ENCODE data around the gene ICA1. TPM values are rescaled to one million over a fixed set of nuclear protein-coding genes. Genes with fewer than 3 reads are reported as not detected.
"Not testable (repeated sequence)": the region's sequence is repeated elsewhere in the genome, so short reads cannot be mapped to it uniquely, and the experiment has no call there.

Gene ICA1
- total RNA-seq (7.7 and 60.7 TPM in 2 replicates), polyA plus RNA-seq (22.2 and 34.8 TPM in 2 replicates)

DNA sequence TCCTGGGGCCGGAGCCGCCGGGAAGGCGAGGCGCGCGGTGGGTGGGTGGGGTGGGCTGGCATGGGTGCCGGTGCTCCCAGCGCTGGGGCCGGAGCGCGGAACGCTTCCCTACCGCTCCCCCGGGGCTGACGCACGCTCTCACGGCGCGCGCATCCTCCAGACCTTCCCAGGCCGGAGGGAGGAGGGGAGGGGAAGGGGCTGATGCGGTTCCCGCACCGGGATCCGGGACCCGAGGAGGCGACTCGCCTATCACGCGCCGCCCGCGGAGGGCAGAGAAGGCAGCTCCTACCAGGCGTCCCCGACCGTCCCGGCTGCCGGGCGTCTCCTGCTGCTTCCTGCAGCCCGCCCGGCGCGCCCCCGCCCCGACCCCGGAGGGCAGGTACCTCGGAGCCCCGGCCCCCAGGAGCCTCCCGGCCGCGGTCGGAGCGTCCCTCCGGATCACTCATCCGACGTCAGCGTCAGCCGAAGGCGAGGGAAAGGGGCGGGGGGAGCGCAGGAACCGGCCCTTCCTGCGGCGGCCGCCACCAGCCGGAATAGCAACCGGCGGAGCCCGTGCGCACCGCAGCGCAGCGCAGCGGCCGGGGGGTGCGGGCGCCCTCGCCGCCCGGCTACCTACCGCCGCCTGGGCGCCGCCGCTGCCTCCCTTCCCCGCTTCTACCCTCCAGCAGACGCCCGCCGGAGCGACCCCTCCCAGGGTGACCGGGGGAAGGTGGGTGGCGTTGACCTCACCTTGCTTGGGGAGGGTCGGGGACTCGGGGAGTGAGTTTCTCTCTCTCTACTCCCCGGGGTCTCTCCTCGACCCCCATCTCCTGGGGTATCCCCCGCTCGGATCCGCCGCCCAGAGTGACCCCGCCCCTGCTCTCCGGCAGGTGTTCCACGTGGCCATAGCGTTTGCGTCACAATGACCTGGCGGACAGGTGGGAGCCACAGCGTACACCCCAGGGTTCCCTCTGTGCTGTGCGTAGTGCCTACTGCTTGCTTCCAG, at the start of gene ICA1:
Gene ICA1, minus strand, starts transcription at position 457 of the 985 bp plus-strand sequence. CDS start 26,241 bp downstream, outside the sequence.
- no peak for TF ChIP-seq CTCF (IDR thresholded peaks at IDR 0.05; ENCODE audit: low read depth, low read length)
- no peaks in the 10 kb centered on the region for H3K36me3 ChIP-seq
- H3K9me3 ChIP-seq (ENCODE audit: low read depth), result no peaks in the 10 kb centered on the region
- peak within 1 kb of the TSS; percentile 95 for H3K4me3 ChIP-seq
- no peak within 1 kb of the TSS for H3K27ac ChIP-seq
- peak; percentile 23 to 82 for DNase-seq (ENCODE audit: low read depth in 1 of 2, low spot score in 1 of 2)
- peaks cover 43% of the 10 kb centered on the region for H3K27me3 ChIP-seq
- H3K4me1 ChIP-seq (ENCODE audit: low read depth), result no peaks in the 10 kb centered on the region

DNA sequence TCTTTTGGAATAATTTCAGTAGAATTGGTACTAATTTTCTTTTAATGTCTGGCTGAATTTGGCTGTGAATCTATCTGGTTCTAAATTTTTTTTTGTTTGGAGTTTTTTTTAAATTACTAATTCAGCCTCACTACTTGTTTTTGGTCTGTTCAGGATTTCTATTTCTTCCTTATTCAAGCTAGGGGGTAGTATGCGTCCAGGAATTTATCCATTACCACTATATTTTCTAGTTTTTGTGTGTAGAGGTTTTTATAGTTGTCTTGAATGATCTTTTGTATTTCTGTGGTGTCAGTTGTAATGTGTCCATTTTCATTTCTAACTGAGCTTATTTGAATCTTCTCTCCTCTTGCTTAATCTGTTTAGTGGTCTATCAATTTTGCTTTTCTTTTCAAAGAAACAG, 48.9 kb upstream of the ICA1 start:
- TF ChIP-seq CTCF (IDR thresholded peaks at IDR 0.05; ENCODE audit: low read depth, low read length), result no peak
- Histone ChIP-seq H3K36me3 (no peaks in the 10 kb centered on the region), H3K27me3 (no peaks in the 10 kb centered on the region), H3K4me1 (ENCODE audit: low read depth) (no peaks in the 10 kb centered on the region), H3K9me3 (ENCODE audit: low read depth) (no peaks in the 10 kb centered on the region), H3K27ac (no peak overlapping the region), H3K4me3 (no peak overlapping the region)
- DNase-seq (ENCODE audit: low read depth in 1 of 2, low spot score in 1 of 2), result no peak

GRCh38 chr7:8305625-8306388, 43.8 kb upstream of the ICA1 start:
- Histone ChIP-seq H3K4me1 (ENCODE audit: low read depth) (no peaks in the 10 kb centered on the region), H3K27ac (no peak overlapping the region), H3K9me3 (ENCODE audit: low read depth) (no peaks in the 10 kb centered on the region), H3K4me3 (no peak overlapping the region), H3K27me3 (no peaks in the 10 kb centered on the region), H3K36me3 (no peaks in the 10 kb centered on the region)
- no peak for DNase-seq (ENCODE audit: low read depth in 1 of 2, low spot score in 1 of 2)
- no peak for TF ChIP-seq CTCF (IDR thresholded peaks at IDR 0.05; ENCODE audit: low read depth, low read length)

- DNase-seq (ENCODE audit: low read depth in 1 of 2, low spot score in 1 of 2), result no peak
- Histone ChIP-seq H3K27ac (no peak overlapping the region), H3K9me3 (ENCODE audit: low read depth) (no peaks in the 10 kb centered on the region), H3K4me1 (ENCODE audit: low read depth) (no peaks in the 10 kb centered on the region), H3K36me3 (no peaks in the 10 kb centered on the region), H3K27me3 (no peaks in the 10 kb centered on the region), H3K4me3 (no peak overlapping the region)
- TF ChIP-seq CTCF (IDR thresholded peaks at IDR 0.05; ENCODE audit: low read depth, low read length), result no peak
Observed at GRCh38 chr7:8305104-8305503, 43.1 kb upstream of the ICA1 start.

DNA sequence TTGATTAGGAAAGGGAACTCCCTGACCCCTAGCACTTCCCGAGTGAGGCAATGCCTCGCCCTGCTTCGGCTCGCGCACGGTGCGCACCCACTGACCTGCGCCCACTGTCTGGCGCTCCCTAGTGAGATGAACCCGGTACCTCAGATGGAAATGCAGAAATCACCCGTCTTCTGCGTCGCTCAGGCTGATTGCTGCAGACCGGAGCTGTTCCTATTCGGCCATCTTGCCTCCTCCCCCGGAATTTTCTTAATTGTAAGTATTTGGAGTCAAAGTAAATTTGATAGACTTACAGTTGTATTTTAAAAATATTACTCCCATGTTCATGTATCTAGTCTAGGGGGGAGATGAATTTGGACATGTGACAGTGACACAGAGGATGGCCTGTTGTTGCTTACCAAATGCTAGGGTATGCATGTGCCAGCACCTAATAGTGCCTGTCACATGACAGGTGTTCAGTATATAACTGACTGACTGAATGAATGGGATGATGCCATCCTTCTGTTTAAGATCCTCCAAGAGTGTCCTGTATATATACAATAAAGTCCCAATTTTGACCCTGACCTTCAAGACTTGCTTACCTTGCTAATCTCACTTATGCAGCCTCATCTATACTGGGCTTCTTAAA, 42.0 kb upstream of the ICA1 start:
- DNase-seq (ENCODE audit: low read depth in 1 of 2, low spot score in 1 of 2), result no peak
- TF ChIP-seq CTCF (IDR thresholded peaks at IDR 0.05; ENCODE audit: low read depth, low read length), result no peak
- no peaks in the 10 kb centered on the region for H3K4me1 ChIP-seq (ENCODE audit: low read depth)
- no peaks in the 10 kb centered on the region for H3K9me3 ChIP-seq (ENCODE audit: low read depth)
- H3K27ac ChIP-seq, result no peak overlapping the region
- no peaks in the 10 kb centered on the region for H3K27me3 ChIP-seq
- no peaks in the 10 kb centered on the region for H3K36me3 ChIP-seq
- H3K4me3 ChIP-seq, result no peak overlapping the region

GRCh38 chr7:8297023-8297422, 35.1 kb upstream of the ICA1 start:
- H3K4me3 ChIP-seq; H3K36me3 ChIP-seq; H3K27ac ChIP-seq; H3K9me3 ChIP-seq (ENCODE audit: low read depth); H3K4me1 ChIP-seq (ENCODE audit: low read depth); DNase-seq (ENCODE audit: low read depth in 1 of 2, low spot score in 1 of 2); H3K27me3 ChIP-seq: not testable (repeated sequence)

All from cardiac muscle cell (in vitro differentiated cells and primary cell).